Subcutaneous adipose tissue (tissue), 4 donors: ENCODE measurements around the gene RAB12. TPM values are rescaled to one million over a fixed set of nuclear protein-coding genes. Genes with fewer than 3 reads are reported as not detected.

Experiments used
- CTCF ChIP-seq: fragments of 450-650 bp; IDR thresholded peaks from one replicate; pipeline ENCODE4 v1.5.1; 2016; ENCODE audit warnings: low read depth, mild to moderate bottlenecking, control low read depth, antibody characterized with exemption, moderate library complexity
- total RNA-seq, 4 donors: library from RNA; depleted of rRNA; stranded (reverse); fragments of >200 nt; gene quantifications; one replicate each; pipeline ENCODE4 v1.1.0, GENCODE V29; 2016

RAB12 gene
- total RNA-seq, 4 donors from 2014 or later: 46.7 to 81.0 (median 58.5) TPM

- no peak for TF ChIP-seq CTCF
These were observed 16.3 kb downstream of the RAB12 start for GRCh38 chr18:8625461-8626092.

DNA sequence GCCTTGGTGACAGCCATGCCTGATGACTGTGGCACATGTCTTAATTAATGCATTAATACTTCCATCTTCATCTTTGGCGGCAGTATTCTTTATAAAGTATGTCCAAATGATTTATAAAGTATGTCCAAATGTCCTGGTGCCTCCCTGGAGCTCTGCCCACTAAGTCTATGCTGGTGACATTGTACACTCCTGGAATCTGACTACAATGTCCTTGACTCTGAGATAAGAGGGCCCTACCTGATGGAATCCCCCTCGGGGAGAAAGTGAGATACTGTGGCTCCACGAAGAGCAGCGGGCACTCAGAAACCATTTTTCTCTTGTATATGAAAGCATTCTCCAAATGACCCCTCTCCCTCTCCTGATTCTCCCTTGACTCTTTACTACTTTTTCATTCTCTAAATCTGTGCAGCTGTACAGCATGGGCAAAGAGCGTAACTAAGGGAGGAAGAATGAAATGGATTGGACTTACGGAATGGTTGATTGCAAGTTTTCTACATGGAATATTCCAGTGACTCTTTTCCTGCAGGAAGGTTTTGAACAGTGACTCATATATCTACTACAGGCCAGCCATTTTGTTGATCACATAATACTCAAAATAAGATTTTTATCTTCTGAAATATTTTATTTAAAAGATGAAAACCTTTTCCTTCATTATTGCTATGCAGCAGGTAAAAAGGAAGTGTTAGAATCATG is 17.3 kb downstream of the RAB12 start:
- no peak for TF ChIP-seq CTCF

GRCh38 chr18:8627107-8627472 is 17.9 kb downstream of the RAB12 start:
- no peak for TF ChIP-seq CTCF

DNA sequence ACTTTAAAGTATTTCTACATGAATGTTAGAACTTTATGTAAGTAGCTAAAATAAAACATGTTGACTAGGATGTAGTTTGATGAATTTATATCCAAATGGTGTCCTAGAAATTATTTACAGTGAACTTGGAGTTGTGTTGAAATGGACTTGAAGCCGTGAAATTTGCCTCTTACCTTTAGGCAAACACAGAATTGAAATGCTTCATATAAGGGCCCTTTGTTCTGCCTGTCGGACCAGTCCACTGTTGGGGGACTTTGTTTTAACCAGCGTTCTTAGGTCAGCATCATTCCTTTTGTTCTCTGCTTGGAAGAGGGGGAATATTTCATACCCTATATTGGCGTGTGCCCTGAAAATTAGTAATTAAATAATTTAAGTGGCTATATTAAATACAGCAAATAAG is 18.3 kb downstream of the RAB12 start:
- TF ChIP-seq CTCF: no peak

GRCh38 chr18:8629602-8630001 is 20.4 kb downstream of the RAB12 start:
- no peak for TF ChIP-seq CTCF

DNA sequence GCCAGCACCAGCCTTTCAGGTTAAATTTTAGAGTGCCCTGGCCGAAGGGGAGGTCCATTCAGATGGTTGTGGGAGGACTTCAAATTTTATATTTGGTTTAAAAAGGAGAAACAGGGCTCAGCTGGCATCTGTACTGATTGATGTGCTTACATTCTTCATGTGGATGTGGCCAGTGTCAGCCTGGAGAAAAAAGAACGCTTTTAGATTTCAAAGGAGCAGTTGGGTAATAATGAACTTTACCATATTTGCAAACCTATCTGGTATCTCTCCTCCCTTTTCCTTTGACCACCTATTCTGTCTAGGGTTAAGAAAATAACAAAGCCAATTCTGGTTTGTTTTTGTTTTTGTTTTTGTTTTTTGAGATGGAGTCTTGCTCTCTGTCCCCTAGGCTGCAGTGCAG is 21.3 kb downstream of the RAB12 start:
- TF ChIP-seq CTCF: no peak

- TF ChIP-seq CTCF: no peak
These were observed 22.0 kb downstream of the RAB12 start for GRCh38 chr18:8631265-8631664.
